Lower leg skin (tissue), 4 donors: ENCODE data around the gene CACNA1B. TPM values are rescaled to one million over a fixed set of nuclear protein-coding genes. Genes with fewer than 3 reads are reported as not detected.

Experiments used
- DNase-seq, 2 donors: peaks; one replicate each; pipeline ENCODE4 v3.0.0-alpha.2; 2019; ENCODE audit warnings: low spot score in 2 of 2
- H3K4me3 ChIP-seq: fragments of 200-600 bp; sonication (generic); 2 replicates; pipeline ENCODE4 v1.5.1; 2017; ENCODE audit warnings: mild to moderate bottlenecking, low read depth; ENCODE audit not compliant: poor library complexity, severe bottlenecking
- POLR2A ChIP-seq, 2 donors: fragments of 450-650 bp; IDR thresholded peaks; one replicate each; pipeline ENCODE4 v1.6.1; 2016 to 2017; ENCODE audit warnings: antibody characterized with exemption in 2 of 2, mild to moderate bottlenecking in 1 of 2, moderate library complexity in 1 of 2
- WGBS, 2 donors: methylation state at CpG; one replicate each; pipeline ENCODE4 v1.1.5; 2018; 5-methylcytosine and 5-hydroxymethylcytosine counted together
- intact Hi-C: fragments of 100-400 bp; cut with DNase I; formaldehyde crosslinking; loops from one replicate; pipeline ENCODE4 v1.15.0; 2023; ENCODE audit warnings: low total_unique reads
- total RNA-seq, 4 donors: library from RNA; depleted of rRNA; stranded (reverse); fragments of >200 nt; gene quantifications; one replicate each; pipeline ENCODE4 v1.1.0, GENCODE V29; 2016
- TF ChIP-seq, protein P1 (sequence below), 3 donors: fragments of 450-650 bp; IDR thresholded peaks; one replicate each; pipeline ENCODE4 v1.5.1; 2016; ENCODE audit warnings: antibody characterized with exemption in 3 of 3, mild to moderate bottlenecking in 3 of 3, moderate library complexity in 2 of 3

The CACNA1B gene
- total RNA-seq, 4 donors from 2014 or later = not detected

DNA sequence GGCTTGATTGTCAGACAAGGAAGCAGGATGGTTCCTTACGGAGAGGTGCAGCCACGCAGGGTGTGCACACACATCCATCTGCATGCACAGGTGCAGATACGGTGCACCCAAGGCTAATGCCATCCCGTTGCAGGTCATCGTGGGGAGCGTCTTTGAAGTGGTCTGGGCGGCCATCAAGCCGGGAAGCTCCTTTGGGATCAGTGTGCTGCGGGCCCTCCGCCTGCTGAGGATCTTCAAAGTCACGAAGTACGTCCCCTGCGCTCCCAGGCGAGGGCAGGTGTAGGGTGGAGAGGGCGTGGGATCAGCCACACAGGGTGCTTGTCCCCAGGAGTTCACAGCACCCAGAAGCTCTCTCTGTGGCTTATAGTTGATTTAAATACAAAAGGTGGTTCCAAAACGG, 106.4 kb downstream of the CACNA1B start:
- DNase-seq = no peak
- WGBS, 2 donors = 85 to 86% methylated on average over 16 of the region's 16 CpGs
- TF ChIP-seq, protein P1, sequence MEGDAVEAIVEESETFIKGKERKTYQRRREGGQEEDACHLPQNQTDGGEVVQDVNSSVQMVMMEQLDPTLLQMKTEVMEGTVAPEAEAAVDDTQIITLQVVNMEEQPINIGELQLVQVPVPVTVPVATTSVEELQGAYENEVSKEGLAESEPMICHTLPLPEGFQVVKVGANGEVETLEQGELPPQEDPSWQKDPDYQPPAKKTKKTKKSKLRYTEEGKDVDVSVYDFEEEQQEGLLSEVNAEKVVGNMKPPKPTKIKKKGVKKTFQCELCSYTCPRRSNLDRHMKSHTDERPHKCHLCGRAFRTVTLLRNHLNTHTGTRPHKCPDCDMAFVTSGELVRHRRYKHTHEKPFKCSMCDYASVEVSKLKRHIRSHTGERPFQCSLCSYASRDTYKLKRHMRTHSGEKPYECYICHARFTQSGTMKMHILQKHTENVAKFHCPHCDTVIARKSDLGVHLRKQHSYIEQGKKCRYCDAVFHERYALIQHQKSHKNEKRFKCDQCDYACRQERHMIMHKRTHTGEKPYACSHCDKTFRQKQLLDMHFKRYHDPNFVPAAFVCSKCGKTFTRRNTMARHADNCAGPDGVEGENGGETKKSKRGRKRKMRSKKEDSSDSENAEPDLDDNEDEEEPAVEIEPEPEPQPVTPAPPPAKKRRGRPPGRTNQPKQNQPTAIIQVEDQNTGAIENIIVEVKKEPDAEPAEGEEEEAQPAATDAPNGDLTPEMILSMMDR (IDR thresholded peaks at IDR 0.05) = no peak
- TF ChIP-seq POLR2A (IDR thresholded peaks at IDR 0.05) = no peak

DNA sequence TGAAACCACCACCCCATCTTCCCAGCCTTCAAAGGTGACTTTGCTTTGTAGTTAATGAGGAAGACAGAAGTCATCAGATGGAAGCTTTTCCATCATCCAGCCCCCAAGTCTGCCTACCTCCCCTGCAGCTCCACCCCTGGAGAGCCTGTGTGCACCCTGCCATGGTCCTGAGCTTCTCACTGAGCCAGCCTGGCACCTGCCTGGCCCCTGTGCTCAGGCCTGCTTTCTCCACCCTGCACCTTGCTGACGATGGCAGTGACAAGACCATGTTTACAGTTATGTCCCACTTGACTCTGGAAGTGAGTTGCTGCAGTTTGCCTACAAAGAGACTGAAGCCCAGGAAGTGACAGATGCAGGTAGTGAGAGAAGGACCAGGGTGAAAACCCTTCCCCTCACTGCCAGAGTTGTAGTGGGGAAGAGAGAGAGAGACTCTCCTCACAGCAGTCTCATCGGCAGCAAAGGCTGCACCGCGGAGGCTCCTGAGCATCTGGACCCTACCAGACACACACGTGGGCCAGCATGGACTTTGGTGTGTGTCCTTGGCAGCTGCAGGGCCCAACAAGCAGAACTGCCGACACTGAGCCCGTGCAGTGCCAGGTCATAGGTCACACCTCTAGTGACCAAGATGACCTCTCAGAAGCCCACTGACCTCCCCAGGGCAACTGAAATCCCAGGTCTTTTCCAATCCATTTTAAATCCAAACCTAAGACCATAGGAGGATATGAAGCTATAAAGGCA, 107.1 kb downstream of the CACNA1B start:
- intact Hi-C loops = no loop called here
- 70 to 90% methylated on average over 7 of the region's 7 CpGs for WGBS, 2 donors
- DNase-seq = no peak

More for the DNA sequence above, 106.4 kb downstream of the CACNA1B start:
- no peak overlapping the region for H3K4me3 ChIP-seq
- intact Hi-C loops = no loop called here

DNA sequence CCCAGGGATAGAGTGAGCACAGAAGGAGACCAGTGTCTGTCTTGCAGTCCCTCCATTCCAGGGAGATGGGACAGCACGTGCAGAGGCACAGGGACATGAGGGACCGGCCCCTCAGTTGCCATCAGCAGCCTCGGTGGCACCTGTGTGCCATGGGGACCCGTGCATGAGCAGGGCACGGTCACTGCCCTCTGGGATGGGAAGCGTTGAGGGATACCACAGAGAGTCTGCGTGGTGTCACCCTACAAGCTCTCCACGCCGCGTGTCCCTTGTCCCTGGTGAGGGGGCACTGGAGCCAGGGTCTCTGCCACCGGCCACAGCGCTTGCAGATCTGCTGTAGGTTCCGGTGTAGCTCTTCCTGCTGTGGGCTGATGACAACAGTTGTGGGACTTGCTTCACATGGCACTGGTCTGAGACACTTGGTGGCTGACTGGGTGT, 108.1 kb downstream of the CACNA1B start:
- 89 to 93% methylated on average over 13 of the region's 13 CpGs for WGBS, 2 donors
- no peak for DNase-seq
- TF ChIP-seq, protein P1 (IDR thresholded peaks at IDR 0.05) = no peak
- intact Hi-C loops = no loop called here
- no peak overlapping the region for H3K4me3 ChIP-seq

More for the DNA sequence above, 107.1 kb downstream of the CACNA1B start:
- no peak for TF ChIP-seq POLR2A (IDR thresholded peaks at IDR 0.05)
- TF ChIP-seq, protein P1 (IDR thresholded peaks at IDR 0.05) = no peak
- H3K4me3 ChIP-seq = no peak overlapping the region

DNA sequence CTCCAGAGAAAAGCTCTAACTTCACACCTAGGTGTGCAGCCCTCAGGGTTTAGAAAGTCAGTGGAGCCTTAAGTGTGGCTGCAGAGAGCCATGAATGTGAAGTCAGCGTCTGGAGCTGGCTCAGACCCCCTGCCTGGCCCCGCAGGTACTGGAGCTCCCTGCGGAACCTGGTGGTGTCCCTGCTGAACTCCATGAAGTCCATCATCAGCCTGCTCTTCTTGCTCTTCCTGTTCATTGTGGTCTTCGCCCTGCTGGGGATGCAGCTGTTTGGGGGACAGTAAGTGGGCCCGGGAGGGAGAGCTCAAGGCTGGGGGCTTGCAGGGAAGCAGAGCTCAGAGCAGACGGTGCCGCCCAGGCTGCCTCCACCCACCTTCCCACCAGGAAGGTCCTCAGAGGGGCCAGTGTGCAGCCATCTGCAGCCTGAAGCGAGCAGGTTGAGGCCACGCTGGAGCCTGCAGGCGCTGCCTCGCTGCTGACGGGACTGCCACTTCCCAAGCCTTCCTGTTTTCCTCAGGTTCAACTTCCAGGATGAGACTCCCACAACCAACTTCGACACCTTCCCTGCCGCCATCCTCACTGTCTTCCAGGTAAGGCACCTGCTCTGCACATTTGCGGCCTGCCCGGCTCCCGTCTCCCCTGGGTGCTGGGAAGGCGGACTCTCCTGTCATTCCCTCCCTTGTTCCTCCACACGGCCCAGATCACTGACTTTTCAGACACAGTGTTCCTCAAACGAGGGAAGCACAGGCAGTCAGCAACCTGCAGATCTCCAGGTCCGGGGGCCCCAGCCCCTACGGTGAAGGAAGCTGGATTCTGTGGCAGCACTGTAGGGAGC, 108.9 kb downstream of the CACNA1B start:
- peak in 1 of 2 donors; percentile 79 for DNase-seq
- intact Hi-C loops = no loop called here
- 85 to 87% methylated on average over 22 of the region's 22 CpGs for WGBS, 2 donors
- no peak overlapping the region for H3K4me3 ChIP-seq
- no peak for TF ChIP-seq POLR2A (IDR thresholded peaks at IDR 0.05)
- TF ChIP-seq, protein P1 (IDR thresholded peaks at IDR 0.05) = no peak

DNA sequence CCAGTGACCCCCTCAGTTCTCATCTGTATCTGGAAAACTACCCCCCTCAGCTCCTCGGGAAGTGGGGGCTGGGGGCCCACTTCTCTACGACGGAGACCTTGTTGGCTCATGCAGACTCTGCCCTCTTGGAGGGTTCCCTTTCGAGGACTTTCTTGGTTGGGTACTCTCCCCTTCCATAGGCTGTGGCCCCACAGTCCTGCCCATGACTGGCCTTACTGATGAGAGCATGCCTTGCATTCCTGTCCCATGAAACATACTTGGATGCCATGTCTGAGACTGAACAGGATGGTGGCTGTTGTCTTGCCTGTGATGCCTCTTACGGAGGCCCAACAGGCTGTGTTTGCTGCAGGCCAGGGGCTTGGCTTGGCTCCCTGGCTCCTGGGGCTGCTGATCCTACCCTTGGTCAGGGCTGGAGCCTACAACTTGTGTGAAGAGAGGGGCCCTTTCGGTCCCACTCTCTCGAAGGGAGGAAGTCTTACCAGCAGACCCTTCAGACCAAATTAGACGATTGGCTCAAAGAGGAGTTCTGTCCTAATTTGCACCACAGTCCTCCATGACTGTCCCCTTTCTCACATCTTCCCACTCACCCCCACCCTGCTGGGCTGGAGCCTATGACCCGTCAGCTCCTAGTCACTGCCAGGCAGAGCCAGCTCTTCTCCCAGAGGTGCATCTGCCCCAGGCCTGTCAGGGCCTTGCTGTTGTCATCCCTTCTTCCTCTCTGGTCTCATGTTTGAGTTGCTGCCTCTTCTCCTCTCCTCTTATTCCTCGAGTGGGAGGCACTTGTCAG, 109.9 kb downstream of the CACNA1B start:
- intact Hi-C loops = no loop called here
- no peak overlapping the region for H3K4me3 ChIP-seq
- WGBS, 2 donors = 82 to 87% methylated on average over 10 of the region's 10 CpGs
- no peak for DNase-seq
- no peak for TF ChIP-seq POLR2A (IDR thresholded peaks at IDR 0.05)
- TF ChIP-seq, protein P1 (IDR thresholded peaks at IDR 0.05) = no peak
